ENCODE results near the gene NDUFAF8.

The NDUFAF8 gene

GRCh38 chr17:81230043-81230820 is 8.9 kb upstream of the NDUFAF8 start:
- TF ChIP-seq CSDC2 (CRISPR knock-in tag; IDR thresholded peaks at IDR 0.05) (no peak), CSRNP3 (CRISPR knock-in tag; IDR thresholded peaks at IDR 0.05) (no peak), TOX (CRISPR knock-in tag; IDR thresholded peaks at IDR 0.05; ENCODE audit: borderline replicate concordance) (no peak), BACH2 (CRISPR knock-in tag; IDR thresholded peaks at IDR 0.05; ENCODE audit: borderline replicate concordance) (no peak), ZC3H10 (CRISPR knock-in tag; IDR thresholded peaks at IDR 0.05) (no peak), CREB5 (CRISPR knock-in tag; IDR thresholded peaks at IDR 0.05; ENCODE audit: low read depth) (no peak), PATZ1 (CRISPR knock-in tag; IDR thresholded peaks at IDR 0.05; ENCODE audit: borderline replicate concordance) (no peak), ARNTL (CRISPR knock-in tag; IDR thresholded peaks at IDR 0.05; ENCODE audit: borderline replicate concordance, low read depth) (no peak), SNAI2 (CRISPR knock-in tag; IDR thresholded peaks at IDR 0.05) (no peak), OSR1 (CRISPR knock-in tag; IDR thresholded peaks at IDR 0.05) (no peak), POU6F1 (CRISPR knock-in tag; IDR thresholded peaks at IDR 0.05; ENCODE audit: borderline replicate concordance, low read depth) (no peak), PPARA (CRISPR knock-in tag; IDR thresholded peaks at IDR 0.05; ENCODE audit: borderline replicate concordance) (no peak), ZFP30 (CRISPR knock-in tag; IDR thresholded peaks at IDR 0.05) (no peak), TCF4 (CRISPR knock-in tag; IDR thresholded peaks at IDR 0.05; ENCODE audit: borderline replicate concordance) (no peak), TSHZ2 (CRISPR knock-in tag; IDR thresholded peaks at IDR 0.05) (no peak)
- ATAC-seq: peak; percentile 28; the same call in 2 of the 3 replicates

- TF ChIP-seq ISL1 (CRISPR knock-in tag; IDR thresholded peaks at IDR 0.05): no peak
- no peak for TF ChIP-seq PATZ1 (CRISPR knock-in tag; IDR thresholded peaks at IDR 0.05; ENCODE audit: borderline replicate concordance)
- TF ChIP-seq SNAI2 (CRISPR knock-in tag; IDR thresholded peaks at IDR 0.05): no peak
- no peak for ATAC-seq
Observed at GRCh38 chr17:81231121-81231645, 7.9 kb upstream of the NDUFAF8 start.

Data from SK-N-SH treated with all-trans-retinoic acid at 6 μM for 48 hours (cell line).